SK-N-SH treated with all-trans-retinoic acid at 6 μM for 48 hours (cell line): ENCODE results near the gene BCAN.

Experiments
- ATAC-seq: fragments of 200-7000 bp; cut with Tn5 transposase; 3 replicates; pipeline ENCODE4 v1.9.1; 2020; ENCODE audit warnings: mild to moderate bottlenecking, moderate library complexity
- ARNTL ChIP-seq: fragments of 450-650 bp; formaldehyde crosslinking; IDR thresholded peaks from 2 replicates; pipeline ENCODE4 v1.5.0; 2020; ENCODE audit warnings: low read depth, mild to moderate bottlenecking, moderate library complexity, borderline replicate concordance
- BACH2 ChIP-seq: fragments of 250-450 bp; sonication (Bioruptor Pico); IDR thresholded peaks from 2 replicates; pipeline ENCODE4 v1.9.0; 2021; ENCODE audit warnings: mild to moderate bottlenecking, borderline replicate concordance
- ESRRG ChIP-seq: fragments of 250-450 bp; sonication (Bioruptor Pico); IDR thresholded peaks from 2 replicates; pipeline ENCODE4 v1.6.1; 2021; ENCODE audit warnings: mild to moderate bottlenecking
- GLIS3 ChIP-seq: fragments of 250-450 bp; sonication (Bioruptor Pico); IDR thresholded peaks from 2 replicates; pipeline ENCODE4 v1.5.0; 2020; ENCODE audit warnings: mild to moderate bottlenecking, moderate library complexity
- ISL1 ChIP-seq: fragments of 250-450 bp; sonication (Bioruptor Pico); IDR thresholded peaks from 2 replicates; pipeline ENCODE4 v2.1.2; 2022; ENCODE audit warnings: mild to moderate bottlenecking, moderate library complexity
- OSR1 ChIP-seq: fragments of 250-450 bp; sonication (Bioruptor Pico); IDR thresholded peaks from 2 replicates; pipeline ENCODE4 v1.8.0; 2022; ENCODE audit warnings: moderate library complexity, mild to moderate bottlenecking, inconsistent platforms
- PPARA ChIP-seq: fragments of 250-450 bp; sonication (Bioruptor Pico); IDR thresholded peaks from 2 replicates; pipeline ENCODE4 v1.5.0; 2020; ENCODE audit warnings: mild to moderate bottlenecking, borderline replicate concordance
- RARB ChIP-seq: fragments of 250-450 bp; sonication (Bioruptor Pico); IDR thresholded peaks from 2 replicates; pipeline ENCODE4 v1.8.0; 2021; ENCODE audit warnings: mild to moderate bottlenecking, moderate library complexity
- SNAI2 ChIP-seq: fragments of 250-450 bp; sonication (Bioruptor Pico); IDR thresholded peaks from 2 replicates; pipeline ENCODE4 v1.5.0; 2020; ENCODE audit warnings: mild to moderate bottlenecking, moderate library complexity
- TCF4 ChIP-seq: fragments of 250-450 bp; sonication (Bioruptor Pico); IDR thresholded peaks from 2 replicates; pipeline ENCODE4 v1.8.0; 2021; ENCODE audit warnings: mild to moderate bottlenecking, moderate library complexity, borderline replicate concordance
- TOX ChIP-seq: fragments of 250-450 bp; sonication (Bioruptor Pico); IDR thresholded peaks from 2 replicates; pipeline ENCODE4 v1.8.0; 2021; ENCODE audit warnings: mild to moderate bottlenecking, moderate library complexity, borderline replicate concordance
- ZC3H10 ChIP-seq: fragments of 250-450 bp; sonication (Bioruptor Pico); IDR thresholded peaks from 2 replicates; pipeline ENCODE4 v1.5.1; 2021; ENCODE audit warnings: mild to moderate bottlenecking, moderate library complexity
- ZFP3 ChIP-seq: fragments of 250-450 bp; sonication (Bioruptor Pico); IDR thresholded peaks from 2 replicates; pipeline ENCODE4 v1.5.0; 2020; ENCODE audit warnings: mild to moderate bottlenecking, moderate library complexity
- ZFP30 ChIP-seq: fragments of 450-650 bp; formaldehyde crosslinking; IDR thresholded peaks from 2 replicates; pipeline ENCODE4 v1.5.0; 2022; ENCODE audit warnings: mild to moderate bottlenecking, moderate library complexity
- ZNF565 ChIP-seq: fragments of 450-650 bp; formaldehyde crosslinking; conservative IDR thresholded peaks from 2 replicates; pipeline ENCODE4 v1.5.0; 2020; ENCODE audit warnings: low read depth, mild to moderate bottlenecking, moderate library complexity
- ZNF70 ChIP-seq: fragments of 450-650 bp; formaldehyde crosslinking; IDR thresholded peaks from 2 replicates; pipeline ENCODE4 v1.5.0; 2020; ENCODE audit warnings: mild to moderate bottlenecking, moderate library complexity
- ZNF8 ChIP-seq: fragments of 450-650 bp; formaldehyde crosslinking; IDR thresholded peaks from 2 replicates; pipeline ENCODE4 v1.5.0; 2020; ENCODE audit warnings: mild to moderate bottlenecking, moderate library complexity
- TF ChIP-seq, protein P1 (sequence below): fragments of 250-450 bp; sonication (Bioruptor Pico); IDR thresholded peaks from 2 replicates; pipeline ENCODE4 v1.8.0; 2021; ENCODE audit warnings: low read depth, mild to moderate bottlenecking, moderate library complexity, borderline replicate concordance
- TF ChIP-seq, protein P2 (sequence below): fragments of 250-450 bp; sonication (Bioruptor Pico); IDR thresholded peaks from 2 replicates; pipeline ENCODE4 v1.5.1; 2020; ENCODE audit warnings: low read depth, mild to moderate bottlenecking, moderate library complexity
- TF ChIP-seq, protein P3 (sequence below): fragments of 250-450 bp; sonication (Bioruptor Pico); IDR thresholded peaks from 2 replicates; pipeline ENCODE4 v1.5.1; 2021; ENCODE audit warnings: mild to moderate bottlenecking, moderate library complexity
- TF ChIP-seq, protein P4 (sequence below): fragments of 250-450 bp; sonication (Bioruptor Pico); IDR thresholded peaks from 2 replicates; pipeline ENCODE4 v1.5.0; 2020; ENCODE audit warnings: mild to moderate bottlenecking, moderate library complexity
- TF ChIP-seq, protein P5 (sequence below): fragments of 250-450 bp; sonication (Bioruptor Pico); IDR thresholded peaks from 2 replicates; pipeline ENCODE4 v1.8.0; 2020; ENCODE audit warnings: mild to moderate bottlenecking, moderate library complexity, borderline replicate concordance

The BCAN gene

DNA sequence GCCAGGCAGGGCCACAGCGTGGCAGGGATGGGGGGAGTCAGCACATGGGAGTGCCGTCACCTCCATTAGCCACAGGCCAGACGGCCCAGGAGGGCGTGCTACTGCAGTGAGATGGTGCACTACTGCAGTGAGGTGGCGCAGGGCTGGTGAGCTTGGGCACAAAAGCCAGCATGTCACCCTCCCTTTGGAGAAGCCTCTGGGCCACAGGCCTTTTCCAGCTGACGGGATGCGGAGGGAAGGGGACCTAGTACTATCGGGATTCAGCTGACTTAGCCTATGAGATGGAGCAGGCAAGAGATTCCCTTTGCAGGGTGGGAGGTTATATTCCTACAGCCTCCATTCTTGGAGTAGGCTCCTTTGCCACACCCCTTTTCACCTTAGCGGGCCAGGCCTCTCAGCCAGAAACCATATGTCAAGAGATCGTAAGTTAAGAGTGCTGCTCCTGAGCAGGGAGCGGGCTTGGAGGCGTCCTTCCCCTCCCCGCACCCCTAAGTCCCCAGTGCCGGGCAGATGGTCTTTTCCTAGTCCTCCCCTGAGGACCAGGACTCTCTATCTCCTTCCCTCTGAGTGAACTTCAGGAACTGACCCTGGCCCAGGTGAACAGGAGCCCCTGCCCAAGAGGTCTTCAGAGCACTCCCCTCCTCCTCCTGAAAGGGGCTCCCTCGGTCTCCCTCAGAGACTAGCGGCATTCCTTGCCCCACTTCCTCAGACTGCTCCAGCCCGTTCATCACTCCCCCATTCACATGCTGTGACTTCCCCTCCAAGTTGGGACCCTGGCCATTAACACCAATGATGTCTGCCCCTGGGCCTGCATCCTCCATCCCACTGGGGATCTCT is 27.1 kb downstream of the BCAN start:
- TF ChIP-seq BACH2 (CRISPR knock-in tag) (no peak), TOX (no peak), ZC3H10 (CRISPR knock-in tag) (no peak), OSR1 (CRISPR knock-in tag) (no peak), ZNF70 (CRISPR knock-in tag) (no peak; the same call in 1 of the 2 replicates), GLIS3 (no peak), ZNF565 (no peak), ARNTL (CRISPR knock-in tag) (no peak), ZNF8 (CRISPR knock-in tag) (no peak), ESRRG (CRISPR knock-in tag) (no peak), PPARA (CRISPR knock-in tag) (no peak), RARB (CRISPR knock-in tag) (no peak), ZFP30 (CRISPR knock-in tag) (no peak), ISL1 (CRISPR knock-in tag) (no peak), ZFP3 (CRISPR knock-in tag) (no peak)
- TF ChIP-seq, protein P1, sequence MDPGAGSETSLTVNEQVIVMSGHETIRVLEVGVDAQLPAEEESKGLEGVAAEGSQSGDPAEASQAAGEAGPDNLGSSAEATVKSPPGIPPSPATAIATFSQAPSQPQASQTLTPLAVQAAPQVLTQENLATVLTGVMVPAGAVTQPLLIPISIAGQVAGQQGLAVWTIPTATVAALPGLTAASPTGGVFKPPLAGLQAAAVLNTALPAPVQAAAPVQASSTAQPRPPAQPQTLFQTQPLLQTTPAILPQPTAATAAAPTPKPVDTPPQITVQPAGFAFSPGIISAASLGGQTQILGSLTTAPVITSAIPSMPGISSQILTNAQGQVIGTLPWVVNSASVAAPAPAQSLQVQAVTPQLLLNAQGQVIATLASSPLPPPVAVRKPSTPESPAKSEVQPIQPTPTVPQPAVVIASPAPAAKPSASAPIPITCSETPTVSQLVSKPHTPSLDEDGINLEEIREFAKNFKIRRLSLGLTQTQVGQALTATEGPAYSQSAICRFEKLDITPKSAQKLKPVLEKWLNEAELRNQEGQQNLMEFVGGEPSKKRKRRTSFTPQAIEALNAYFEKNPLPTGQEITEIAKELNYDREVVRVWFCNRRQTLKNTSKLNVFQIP (CRISPR knock-in tag), result no peak
- TF ChIP-seq, protein P2, sequence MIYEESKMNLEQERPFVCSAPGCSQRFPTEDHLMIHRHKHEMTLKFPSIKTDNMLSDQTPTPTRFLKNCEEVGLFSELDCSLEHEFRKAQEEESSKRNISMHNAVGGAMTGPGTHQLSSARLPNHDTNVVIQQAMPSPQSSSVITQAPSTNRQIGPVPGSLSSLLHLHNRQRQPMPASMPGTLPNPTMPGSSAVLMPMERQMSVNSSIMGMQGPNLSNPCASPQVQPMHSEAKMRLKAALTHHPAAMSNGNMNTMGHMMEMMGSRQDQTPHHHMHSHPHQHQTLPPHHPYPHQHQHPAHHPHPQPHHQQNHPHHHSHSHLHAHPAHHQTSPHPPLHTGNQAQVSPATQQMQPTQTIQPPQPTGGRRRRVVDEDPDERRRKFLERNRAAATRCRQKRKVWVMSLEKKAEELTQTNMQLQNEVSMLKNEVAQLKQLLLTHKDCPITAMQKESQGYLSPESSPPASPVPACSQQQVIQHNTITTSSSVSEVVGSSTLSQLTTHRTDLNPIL (CRISPR knock-in tag), result no peak
- TF ChIP-seq, protein P3, sequence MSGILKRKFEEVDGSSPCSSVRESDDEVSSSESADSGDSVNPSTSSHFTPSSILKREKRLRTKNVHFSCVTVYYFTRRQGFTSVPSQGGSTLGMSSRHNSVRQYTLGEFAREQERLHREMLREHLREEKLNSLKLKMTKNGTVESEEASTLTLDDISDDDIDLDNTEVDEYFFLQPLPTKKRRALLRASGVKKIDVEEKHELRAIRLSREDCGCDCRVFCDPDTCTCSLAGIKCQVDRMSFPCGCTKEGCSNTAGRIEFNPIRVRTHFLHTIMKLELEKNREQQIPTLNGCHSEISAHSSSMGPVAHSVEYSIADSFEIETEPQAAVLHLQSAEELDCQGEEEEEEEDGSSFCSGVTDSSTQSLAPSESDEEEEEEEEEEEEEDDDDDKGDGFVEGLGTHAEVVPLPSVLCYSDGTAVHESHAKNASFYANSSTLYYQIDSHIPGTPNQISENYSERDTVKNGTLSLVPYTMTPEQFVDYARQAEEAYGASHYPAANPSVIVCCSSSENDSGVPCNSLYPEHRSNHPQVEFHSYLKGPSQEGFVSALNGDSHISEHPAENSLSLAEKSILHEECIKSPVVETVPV (CRISPR knock-in tag), result no peak
- TF ChIP-seq, protein P4, sequence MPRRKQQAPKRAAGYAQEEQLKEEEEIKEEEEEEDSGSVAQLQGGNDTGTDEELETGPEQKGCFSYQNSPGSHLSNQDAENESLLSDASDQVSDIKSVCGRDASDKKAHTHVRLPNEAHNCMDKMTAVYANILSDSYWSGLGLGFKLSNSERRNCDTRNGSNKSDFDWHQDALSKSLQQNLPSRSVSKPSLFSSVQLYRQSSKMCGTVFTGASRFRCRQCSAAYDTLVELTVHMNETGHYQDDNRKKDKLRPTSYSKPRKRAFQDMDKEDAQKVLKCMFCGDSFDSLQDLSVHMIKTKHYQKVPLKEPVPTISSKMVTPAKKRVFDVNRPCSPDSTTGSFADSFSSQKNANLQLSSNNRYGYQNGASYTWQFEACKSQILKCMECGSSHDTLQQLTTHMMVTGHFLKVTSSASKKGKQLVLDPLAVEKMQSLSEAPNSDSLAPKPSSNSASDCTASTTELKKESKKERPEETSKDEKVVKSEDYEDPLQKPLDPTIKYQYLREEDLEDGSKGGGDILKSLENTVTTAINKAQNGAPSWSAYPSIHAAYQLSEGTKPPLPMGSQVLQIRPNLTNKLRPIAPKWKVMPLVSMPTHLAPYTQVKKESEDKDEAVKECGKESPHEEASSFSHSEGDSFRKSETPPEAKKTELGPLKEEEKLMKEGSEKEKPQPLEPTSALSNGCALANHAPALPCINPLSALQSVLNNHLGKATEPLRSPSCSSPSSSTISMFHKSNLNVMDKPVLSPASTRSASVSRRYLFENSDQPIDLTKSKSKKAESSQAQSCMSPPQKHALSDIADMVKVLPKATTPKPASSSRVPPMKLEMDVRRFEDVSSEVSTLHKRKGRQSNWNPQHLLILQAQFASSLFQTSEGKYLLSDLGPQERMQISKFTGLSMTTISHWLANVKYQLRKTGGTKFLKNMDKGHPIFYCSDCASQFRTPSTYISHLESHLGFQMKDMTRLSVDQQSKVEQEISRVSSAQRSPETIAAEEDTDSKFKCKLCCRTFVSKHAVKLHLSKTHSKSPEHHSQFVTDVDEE (CRISPR knock-in tag), result no peak
- TF ChIP-seq, protein P5, sequence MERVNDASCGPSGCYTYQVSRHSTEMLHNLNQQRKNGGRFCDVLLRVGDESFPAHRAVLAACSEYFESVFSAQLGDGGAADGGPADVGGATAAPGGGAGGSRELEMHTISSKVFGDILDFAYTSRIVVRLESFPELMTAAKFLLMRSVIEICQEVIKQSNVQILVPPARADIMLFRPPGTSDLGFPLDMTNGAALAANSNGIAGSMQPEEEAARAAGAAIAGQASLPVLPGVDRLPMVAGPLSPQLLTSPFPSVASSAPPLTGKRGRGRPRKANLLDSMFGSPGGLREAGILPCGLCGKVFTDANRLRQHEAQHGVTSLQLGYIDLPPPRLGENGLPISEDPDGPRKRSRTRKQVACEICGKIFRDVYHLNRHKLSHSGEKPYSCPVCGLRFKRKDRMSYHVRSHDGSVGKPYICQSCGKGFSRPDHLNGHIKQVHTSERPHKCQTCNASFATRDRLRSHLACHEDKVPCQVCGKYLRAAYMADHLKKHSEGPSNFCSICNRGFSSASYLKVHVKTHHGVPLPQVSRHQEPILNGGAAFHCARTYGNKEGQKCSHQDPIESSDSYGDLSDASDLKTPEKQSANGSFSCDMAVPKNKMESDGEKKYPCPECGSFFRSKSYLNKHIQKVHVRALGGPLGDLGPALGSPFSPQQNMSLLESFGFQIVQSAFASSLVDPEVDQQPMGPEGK (CRISPR knock-in tag), result no peak
- ATAC-seq, result peak; percentile 8; the same call in 2 of the 3 replicates

DNA sequence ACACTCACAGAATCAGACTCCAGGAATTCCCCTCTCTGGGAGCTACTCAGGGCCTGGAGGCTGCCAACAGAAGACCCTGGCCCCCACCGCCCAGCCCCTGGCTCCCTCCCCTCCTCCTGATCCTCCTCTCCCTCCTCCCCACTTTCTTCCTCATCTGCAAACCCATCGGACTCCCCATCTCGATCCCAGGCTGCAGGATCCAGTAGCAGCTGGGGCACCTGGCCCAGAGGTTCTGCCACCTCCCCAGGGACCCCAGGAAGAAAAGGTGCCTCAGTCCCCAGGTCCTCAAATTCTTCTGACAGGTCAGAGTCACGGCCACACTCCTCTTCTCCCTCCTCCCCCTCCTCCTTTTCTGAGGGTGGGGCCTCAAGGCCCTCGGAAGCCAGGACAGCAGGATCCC is 27.9 kb downstream of the BCAN start:
- ATAC-seq, result no peak
- TF ChIP-seq GLIS3 (no peak), ISL1 (CRISPR knock-in tag) (no peak), ARNTL (CRISPR knock-in tag) (no peak), PPARA (CRISPR knock-in tag) (no peak), TOX (no peak), SNAI2 (CRISPR knock-in tag) (no peak), BACH2 (CRISPR knock-in tag) (no peak), TCF4 (CRISPR knock-in tag) (no peak), OSR1 (CRISPR knock-in tag) (no peak), ZNF8 (CRISPR knock-in tag) (no peak), ZFP3 (CRISPR knock-in tag) (no peak), ESRRG (CRISPR knock-in tag) (no peak), ZNF565 (no peak)
- TF ChIP-seq, protein P1 (CRISPR knock-in tag), result no peak
- TF ChIP-seq, protein P4 (CRISPR knock-in tag), result no peak
- TF ChIP-seq, protein P3 (CRISPR knock-in tag), result no peak
